ENCODE measurements around the gene CCDC192. TPM values are rescaled to one million over a fixed set of nuclear protein-coding genes. Genes with fewer than 3 reads are reported as not detected.

The CCDC192 gene
- total RNA-seq, 4 donors from 2014 or later, result 0.94 to 2.6 (median 0.94) TPM; not detected in 1

DNA sequence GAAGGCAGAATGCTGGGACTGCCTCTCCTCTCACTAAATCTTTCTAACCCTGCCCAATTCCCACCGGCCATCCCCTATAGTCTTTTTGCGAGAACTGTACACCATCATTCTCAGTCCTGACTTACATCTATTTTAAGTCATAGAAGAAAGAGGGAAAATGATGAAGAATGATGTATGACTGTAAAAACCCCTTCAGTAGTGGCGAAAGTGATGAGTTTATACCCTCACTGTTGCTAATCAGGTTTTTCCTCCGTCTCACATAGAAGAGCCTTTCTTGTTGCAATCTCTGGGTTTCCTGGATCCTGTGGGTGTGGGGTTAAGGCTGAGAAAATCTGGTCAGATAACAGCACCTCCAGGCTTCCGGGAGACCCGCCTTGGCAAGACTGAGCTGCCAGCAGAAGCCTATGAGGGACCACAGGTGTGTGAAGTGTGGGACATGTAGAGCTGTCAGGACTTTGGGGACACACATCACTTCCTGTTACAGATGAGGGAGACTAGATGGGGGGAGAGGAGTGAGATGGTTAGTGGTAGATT is 233.3 kb downstream of the CCDC192 start:
- WGBS, 2 donors (ENCODE audit: low coverage in 1 of 2), result 91% methylated on average over 4 of the region's 6 CpGs; no CpG with 5 or more reads in 1 of the 2 donors
- no peaks in the 10 kb centered on the region for H3K9me3 ChIP-seq
- ATAC-seq, result no peak
- H3K4me1 ChIP-seq, result no peaks in the 10 kb centered on the region
- H3K27me3 ChIP-seq, result no peaks in the 10 kb centered on the region
- no peaks in the 10 kb centered on the region for H3K36me3 ChIP-seq
- no peak overlapping the region for H3K27ac ChIP-seq
- no peak for TF ChIP-seq POLR2AphosphoS5 (IDR thresholded peaks at IDR 0.05)
- no peak for TF ChIP-seq POLR2A (IDR thresholded peaks at IDR 0.05)
- TF ChIP-seq, protein P1, sequence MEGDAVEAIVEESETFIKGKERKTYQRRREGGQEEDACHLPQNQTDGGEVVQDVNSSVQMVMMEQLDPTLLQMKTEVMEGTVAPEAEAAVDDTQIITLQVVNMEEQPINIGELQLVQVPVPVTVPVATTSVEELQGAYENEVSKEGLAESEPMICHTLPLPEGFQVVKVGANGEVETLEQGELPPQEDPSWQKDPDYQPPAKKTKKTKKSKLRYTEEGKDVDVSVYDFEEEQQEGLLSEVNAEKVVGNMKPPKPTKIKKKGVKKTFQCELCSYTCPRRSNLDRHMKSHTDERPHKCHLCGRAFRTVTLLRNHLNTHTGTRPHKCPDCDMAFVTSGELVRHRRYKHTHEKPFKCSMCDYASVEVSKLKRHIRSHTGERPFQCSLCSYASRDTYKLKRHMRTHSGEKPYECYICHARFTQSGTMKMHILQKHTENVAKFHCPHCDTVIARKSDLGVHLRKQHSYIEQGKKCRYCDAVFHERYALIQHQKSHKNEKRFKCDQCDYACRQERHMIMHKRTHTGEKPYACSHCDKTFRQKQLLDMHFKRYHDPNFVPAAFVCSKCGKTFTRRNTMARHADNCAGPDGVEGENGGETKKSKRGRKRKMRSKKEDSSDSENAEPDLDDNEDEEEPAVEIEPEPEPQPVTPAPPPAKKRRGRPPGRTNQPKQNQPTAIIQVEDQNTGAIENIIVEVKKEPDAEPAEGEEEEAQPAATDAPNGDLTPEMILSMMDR (IDR thresholded peaks at IDR 0.05), result no peak
- no peak for TF ChIP-seq EP300 (IDR thresholded peaks at IDR 0.05)
- no peak overlapping the region for H3K4me3 ChIP-seq

DNA sequence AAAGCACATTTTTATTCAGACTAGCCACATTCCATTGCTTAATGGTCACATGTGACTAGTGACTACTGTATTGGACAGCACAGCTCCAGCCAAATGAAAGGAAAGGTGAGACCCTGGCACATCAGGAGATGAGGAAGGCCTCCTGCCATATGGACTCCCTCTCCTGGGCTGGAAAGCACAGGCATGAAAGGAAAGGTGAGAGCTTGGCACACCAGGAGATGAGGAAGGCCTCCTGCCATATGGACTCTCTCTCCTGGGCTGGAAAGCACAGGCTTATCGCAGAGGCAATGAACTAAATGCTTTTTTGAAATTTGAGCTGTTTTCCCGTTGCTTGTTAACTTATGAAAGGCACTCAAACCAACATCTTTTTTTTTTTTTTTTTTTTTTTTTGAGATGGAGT is 235.6 kb downstream of the CCDC192 start:
- TF ChIP-seq POLR2A (IDR thresholded peaks at IDR 0.05) (no peak), POLR2AphosphoS5 (IDR thresholded peaks at IDR 0.05) (no peak), EP300 (IDR thresholded peaks at IDR 0.05) (no peak)
- TF ChIP-seq, protein P1 (IDR thresholded peaks at IDR 0.05), result no peak
- Histone ChIP-seq H3K4me1 (no peaks in the 10 kb centered on the region), H3K4me3 (no peak overlapping the region), H3K27me3 (no peaks in the 10 kb centered on the region), H3K27ac (no peak overlapping the region), H3K36me3 (no peaks in the 10 kb centered on the region), H3K9me3 (no peaks in the 10 kb centered on the region)
- ATAC-seq, result no peak
- WGBS, 2 donors (ENCODE audit: low coverage in 1 of 2), result 90 to 100% methylated on average over 2 of the region's 2 CpGs

DNA sequence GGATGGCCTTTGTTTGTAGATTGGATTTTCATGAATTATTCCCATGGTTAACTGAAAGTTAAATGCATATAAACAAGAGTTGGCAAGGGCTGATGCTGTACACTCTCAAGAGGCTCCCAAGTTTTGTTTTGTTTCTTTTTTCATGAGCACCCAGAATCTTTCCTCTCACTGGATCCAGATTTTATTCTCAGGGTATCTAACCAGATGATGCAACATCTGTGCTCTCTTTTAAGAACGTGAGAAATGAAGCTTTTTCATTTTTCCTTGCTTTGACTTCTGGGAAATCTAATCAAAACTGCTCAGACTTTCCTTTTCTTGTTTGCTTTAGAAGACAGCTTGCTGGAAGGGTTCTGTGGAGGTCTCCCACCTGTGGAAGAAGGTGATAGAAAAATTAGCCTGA is 237.7 kb downstream of the CCDC192 start:
- 23 to 67% methylated on average over 1 of the region's 1 CpG for WGBS, 2 donors (ENCODE audit: low coverage in 1 of 2)
- no peak for ATAC-seq
- H3K4me3 ChIP-seq, result no peak overlapping the region
- H3K4me1 ChIP-seq, result no peaks in the 10 kb centered on the region
- H3K9me3 ChIP-seq, result no peaks in the 10 kb centered on the region
- H3K27me3 ChIP-seq, result no peaks in the 10 kb centered on the region
- no peak overlapping the region for H3K27ac ChIP-seq
- H3K36me3 ChIP-seq, result no peaks in the 10 kb centered on the region
- TF ChIP-seq POLR2A (IDR thresholded peaks at IDR 0.05) (no peak), EP300 (IDR thresholded peaks at IDR 0.05) (no peak), POLR2AphosphoS5 (IDR thresholded peaks at IDR 0.05) (no peak)
- TF ChIP-seq, protein P1 (IDR thresholded peaks at IDR 0.05), result no peak

DNA sequence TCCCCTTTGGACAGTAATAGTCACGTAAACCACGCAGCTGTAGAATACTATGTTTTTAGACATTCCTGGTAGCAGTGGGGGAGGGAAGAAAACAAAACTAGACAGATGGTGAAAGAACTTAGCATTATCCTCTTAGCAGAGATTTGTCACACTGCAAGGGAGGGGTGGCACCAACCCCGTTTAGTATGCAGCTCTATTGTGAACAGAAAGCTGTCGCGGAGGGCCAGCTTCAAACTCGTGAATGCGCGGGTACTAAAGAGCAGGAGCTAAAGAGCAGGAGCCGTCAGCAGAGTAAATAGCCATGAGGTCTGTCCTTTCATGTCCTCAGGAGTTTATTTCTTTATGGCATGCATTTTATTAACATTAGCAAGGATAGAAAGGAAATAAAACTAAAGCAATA is 238.5 kb downstream of the CCDC192 start:
- ATAC-seq, result no peak
- H3K4me1 ChIP-seq, result no peaks in the 10 kb centered on the region
- no peaks in the 10 kb centered on the region for H3K9me3 ChIP-seq
- no peak overlapping the region for H3K27ac ChIP-seq
- no peak for TF ChIP-seq POLR2A (IDR thresholded peaks at IDR 0.05)
- TF ChIP-seq, protein P1 (IDR thresholded peaks at IDR 0.05), result no peak
- TF ChIP-seq POLR2AphosphoS5 (IDR thresholded peaks at IDR 0.05), result no peak
- TF ChIP-seq EP300 (IDR thresholded peaks at IDR 0.05), result no peak
- no peaks in the 10 kb centered on the region for H3K36me3 ChIP-seq
- no peaks in the 10 kb centered on the region for H3K27me3 ChIP-seq
- H3K4me3 ChIP-seq, result no peak overlapping the region
- 53 to 78% methylated on average over 3 to 8 of the region's 9 CpGs for WGBS, 2 donors (ENCODE audit: low coverage in 1 of 2)

DNA sequence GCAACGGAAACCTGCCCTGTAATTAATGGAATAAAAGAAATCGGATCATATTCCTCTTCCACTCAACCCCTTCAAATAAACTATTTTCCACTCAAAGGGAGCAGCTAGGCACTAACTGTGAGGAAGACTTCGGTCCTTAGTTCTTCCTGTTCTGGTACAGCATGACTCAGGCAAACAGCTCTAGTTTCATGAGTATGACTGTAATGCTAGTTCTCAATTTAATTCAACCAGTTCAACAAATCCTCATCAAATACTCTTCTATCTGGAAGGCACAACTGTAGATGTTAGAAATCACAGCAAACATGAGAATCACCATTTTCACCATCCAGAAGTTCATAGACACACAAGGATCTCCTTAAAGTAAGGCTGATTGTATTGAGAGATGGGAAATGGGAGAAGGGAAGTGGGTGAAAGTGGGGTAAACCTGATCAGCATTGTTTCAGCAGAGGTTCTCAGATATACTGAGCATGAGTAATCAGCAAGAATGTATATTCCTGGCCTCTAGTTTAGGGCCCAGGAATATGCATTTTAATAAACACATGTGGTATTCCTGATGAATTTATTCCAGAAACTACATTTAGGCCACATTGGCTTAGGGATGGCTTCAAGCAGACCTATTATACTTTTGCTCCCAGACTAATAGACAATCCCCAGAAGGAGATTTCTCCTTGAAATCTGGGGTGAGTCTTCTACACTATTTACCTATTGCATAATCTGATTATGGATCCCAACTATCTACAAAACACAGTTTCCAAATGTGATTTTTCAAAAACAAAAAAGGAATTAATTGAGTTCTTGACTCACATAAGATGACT is 239.3 kb downstream of the CCDC192 start:
- Histone ChIP-seq H3K27ac (no peak overlapping the region), H3K9me3 (no peaks in the 10 kb centered on the region), H3K27me3 (no peaks in the 10 kb centered on the region), H3K36me3 (no peaks in the 10 kb centered on the region), H3K4me1 (no peaks in the 10 kb centered on the region), H3K4me3 (no peak overlapping the region)
- WGBS, 2 donors (ENCODE audit: low coverage in 1 of 2), result 78 to 85% methylated on average over 3 of the region's 3 CpGs
- no peak for ATAC-seq
- TF ChIP-seq, protein P1 (IDR thresholded peaks at IDR 0.05), result no peak
- TF ChIP-seq EP300 (IDR thresholded peaks at IDR 0.05) (no peak), POLR2AphosphoS5 (IDR thresholded peaks at IDR 0.05) (no peak), POLR2A (IDR thresholded peaks at IDR 0.05) (no peak)
